Stimulated activated CD4-positive, alpha-beta T cell treated with anti-CD3 and anti-CD28 coated beads, TNF-alpha, amount 100 ng/mL, for 24 hours (primary cell): ENCODE results near the gene TSC22D4.
"Not testable (repeated sequence)": the region's sequence is repeated elsewhere in the genome, so short reads cannot be mapped to it uniquely, and the experiment has no call there.

Source experiments
- DNase-seq, 3 experiments: peaks; one replicate each; pipeline ENCODE4 v3.0.0-alpha.2; 2020; ENCODE audit warnings: low read depth in 3 of 3

The TSC22D4 gene

GRCh38 chr7:100478958-100479660 lies at the start of gene TSC22D4:
TSS of gene TSC22D4 (minus strand) at chr7:100479214. CDS start at chr7:100478038, 1,176 bp downstream.
- DNase-seq, result peak; percentile 73 to 89 (median 73)

- not testable (repeated sequence) for DNase-seq
Observed at GRCh38 chr7:100528108-100528866, 49.3 kb upstream of the TSC22D4 start.

GRCh38 chr7:100523192-100523591 lies 44.2 kb upstream of the TSC22D4 start:
- not testable (repeated sequence) for DNase-seq

GRCh38 chr7:100521909-100522593 lies 43.0 kb upstream of the TSC22D4 start:
- DNase-seq, result not testable (repeated sequence)

- DNase-seq, result no peak
Observed at GRCh38 chr7:100521076-100521475, 42.1 kb upstream of the TSC22D4 start.

GRCh38 chr7:100520138-100520537 lies 41.1 kb upstream of the TSC22D4 start:
- DNase-seq, result no peak

- DNase-seq, result no peak
Observed at GRCh38 chr7:100519580-100519979, 40.6 kb upstream of the TSC22D4 start.

- no peak for DNase-seq
Observed at GRCh38 chr7:100517305-100517704, 38.3 kb upstream of the TSC22D4 start.

GRCh38 chr7:100516135-100516812 lies 37.3 kb upstream of the TSC22D4 start:
- DNase-seq, result no peak

GRCh38 chr7:100515072-100515532 lies 36.1 kb upstream of the TSC22D4 start:
- DNase-seq, result no peak

- no peak for DNase-seq
Observed at GRCh38 chr7:100513212-100513810, 34.3 kb upstream of the TSC22D4 start.

- DNase-seq, result no peak
Observed at GRCh38 chr7:100510437-100511239, 31.6 kb upstream of the TSC22D4 start.

- no peak for DNase-seq
Observed at GRCh38 chr7:100509231-100509630, 30.2 kb upstream of the TSC22D4 start.

GRCh38 chr7:100506356-100506923 lies 27.4 kb upstream of the TSC22D4 start:
- DNase-seq, result no peak

- no peak for DNase-seq
Observed at GRCh38 chr7:100504887-100505611, 26.0 kb upstream of the TSC22D4 start.

- DNase-seq, result not testable (repeated sequence)
Observed at GRCh38 chr7:100504031-100504430, 25.0 kb upstream of the TSC22D4 start.

GRCh38 chr7:100500743-100501142 lies 21.7 kb upstream of the TSC22D4 start:
- DNase-seq, result not testable (repeated sequence)

GRCh38 chr7:100496509-100496908 lies 17.5 kb upstream of the TSC22D4 start:
- no peak for DNase-seq

- DNase-seq, result peak in 2 of 3 experiments; percentile 32 to 62
Observed at GRCh38 chr7:100493476-100494264, 14.7 kb upstream of the TSC22D4 start.
